ENCODE data around the gene OMA1.
"Not testable (repeated sequence)": the region's sequence is repeated elsewhere in the genome, so short reads cannot be mapped to it uniquely, and the experiment has no call there.

The OMA1 gene

DNA sequence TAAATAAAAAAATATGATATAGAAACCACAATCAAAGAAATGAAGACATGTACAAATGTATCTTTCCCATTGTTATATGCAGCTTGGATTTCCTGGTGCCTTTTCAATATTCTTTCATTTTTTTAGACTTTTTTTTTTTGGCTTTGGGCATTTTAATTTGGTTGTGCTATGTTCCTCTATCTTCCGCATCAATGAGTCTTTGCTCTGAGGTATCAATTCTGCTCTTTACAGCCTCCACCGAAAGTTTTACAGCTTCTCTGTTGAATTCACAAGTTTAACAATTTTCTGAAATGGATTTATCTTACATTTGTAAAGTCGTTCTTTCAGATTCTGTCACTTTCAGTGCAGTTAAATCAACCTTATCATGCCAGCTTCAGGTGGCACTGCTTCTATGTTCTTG, 50.5 kb downstream of the OMA1 start:
- Histone ChIP-seq H3K9ac (ENCODE audit: low read length) (no peak overlapping the region), H4K20me1 (ENCODE audit: insufficient read depth, low read length) (no peaks in the 10 kb centered on the region), H3F3A (ENCODE audit: insufficient read depth, low read length) (no peaks in the 10 kb centered on the region), H2AFZ (ENCODE audit: low read length) (no peak overlapping the region), H3K4me2 (ENCODE audit: low read depth, low read length) (no peak overlapping the region), H3K4me1 (ENCODE audit: low read length) (0 out of 2 replicates have a peak, but pooled peaks cover 4% of the 10 kb centered on the region), H3K27ac (ENCODE audit: low read length) (no peak overlapping the region), H3K9me2 (replicated peaks; ENCODE audit: insufficient read depth, low read length) (no peaks in the 10 kb centered on the region), H3K4me3 (ENCODE audit: low read length) (no peak overlapping the region), H3K79me2 (ENCODE audit: low read length) (no peaks in the 10 kb centered on the region), H3K27me3 (replicated peaks; ENCODE audit: insufficient read depth, low read length) (no peaks in the 10 kb centered on the region), H3K36me3 (replicated peaks; ENCODE audit: insufficient read depth, low read length) (no peaks in the 10 kb centered on the region; the same call in 1 of the 2 replicates), H3K9me3 (replicated peaks; ENCODE audit: insufficient read depth, low read length) (no peaks in the 10 kb centered on the region)
- no peak for TF ChIP-seq EZH2phosphoT487 (IDR thresholded peaks at IDR 0.05; ENCODE audit: low read length)
- no peak for DNase-seq

DNA sequence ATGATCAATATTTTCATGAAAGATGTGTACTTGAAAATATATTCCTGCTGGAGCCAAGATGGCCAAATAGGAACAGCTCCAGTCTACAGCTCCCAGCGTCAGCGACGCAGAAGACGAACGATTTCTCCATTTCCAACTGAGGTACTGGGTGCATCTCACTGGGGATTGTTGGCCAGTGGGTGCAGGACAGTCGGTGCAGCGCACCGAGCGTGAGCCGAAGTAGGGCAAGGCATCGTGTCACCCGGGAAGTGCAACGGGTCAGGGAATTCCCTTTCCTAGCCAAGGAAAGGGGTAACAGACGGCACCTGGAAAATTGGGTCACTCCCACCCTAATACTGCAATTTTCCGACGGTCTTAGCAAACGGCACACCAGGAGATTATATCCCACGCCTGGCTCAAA, 57.6 kb downstream of the OMA1 start:
- H2AFZ ChIP-seq (ENCODE audit: low read length); H4K20me1 ChIP-seq (ENCODE audit: insufficient read depth, low read length); DNase-seq; H3K9ac ChIP-seq (ENCODE audit: low read length); H3K27me3 ChIP-seq (replicated peaks; ENCODE audit: insufficient read depth, low read length); H3K9me3 ChIP-seq (replicated peaks; ENCODE audit: insufficient read depth, low read length); H3K4me2 ChIP-seq (ENCODE audit: low read depth, low read length); H3K79me2 ChIP-seq (ENCODE audit: low read length); H3K4me3 ChIP-seq (ENCODE audit: low read length); H3F3A ChIP-seq (ENCODE audit: insufficient read depth, low read length); H3K27ac ChIP-seq (ENCODE audit: low read length); H3K9me2 ChIP-seq (replicated peaks; ENCODE audit: insufficient read depth, low read length); H3K4me1 ChIP-seq (ENCODE audit: low read length); H3K36me3 ChIP-seq (replicated peaks; ENCODE audit: insufficient read depth, low read length): not testable (repeated sequence)

DNA sequence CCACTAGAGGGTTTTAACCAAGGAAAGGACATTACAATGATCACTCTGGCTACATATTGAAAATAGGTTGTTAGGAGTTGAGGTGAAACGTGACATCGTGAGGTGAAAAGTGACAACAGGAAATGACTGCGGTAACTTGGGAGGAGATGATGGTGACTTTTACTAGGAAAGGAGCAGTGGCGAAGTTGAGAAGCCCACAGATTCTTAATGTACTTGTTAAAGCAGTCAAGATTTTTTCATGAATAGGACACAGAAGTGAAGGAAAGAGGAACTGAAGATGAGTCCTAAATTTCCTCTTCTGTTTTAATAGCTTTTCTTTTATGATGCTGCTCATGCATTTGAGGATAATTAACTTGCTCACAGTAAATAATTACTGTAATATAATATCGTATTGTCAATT, 59.5 kb downstream of the OMA1 start:
- no peaks in the 10 kb centered on the region for H3K9me2 ChIP-seq (replicated peaks; ENCODE audit: insufficient read depth, low read length)
- H3K4me1 ChIP-seq (ENCODE audit: low read length) = no peaks in the 10 kb centered on the region

DNA sequence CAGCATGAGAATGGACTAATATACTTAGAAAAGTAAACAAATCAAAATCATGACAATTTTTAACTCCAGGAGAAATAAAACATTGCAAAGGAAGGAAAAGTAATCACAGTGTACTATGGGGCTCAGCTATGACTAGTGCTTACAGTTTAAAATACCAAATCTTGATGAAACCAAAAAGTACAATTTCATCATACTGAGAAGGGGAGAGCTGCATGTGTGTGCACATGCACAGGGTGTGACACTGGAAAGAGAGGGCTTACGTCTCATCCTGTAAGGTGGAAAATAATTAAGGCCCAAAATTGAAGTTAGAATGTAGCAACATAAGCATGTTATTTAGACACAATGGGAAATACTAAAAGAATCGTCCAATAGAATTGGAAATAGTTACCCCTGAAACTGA, 64.6 kb downstream of the OMA1 start:
- H3K9me3 ChIP-seq (replicated peaks; ENCODE audit: insufficient read depth, low read length) = no peaks in the 10 kb centered on the region
- no peak for TF ChIP-seq EZH2 (optimal IDR thresholded peaks at IDR 0.05; ENCODE audit: low read depth, low read length)
- no peak for TF ChIP-seq EZH2phosphoT487 (IDR thresholded peaks at IDR 0.05; ENCODE audit: low read length)
- TF ChIP-seq, protein P1, sequence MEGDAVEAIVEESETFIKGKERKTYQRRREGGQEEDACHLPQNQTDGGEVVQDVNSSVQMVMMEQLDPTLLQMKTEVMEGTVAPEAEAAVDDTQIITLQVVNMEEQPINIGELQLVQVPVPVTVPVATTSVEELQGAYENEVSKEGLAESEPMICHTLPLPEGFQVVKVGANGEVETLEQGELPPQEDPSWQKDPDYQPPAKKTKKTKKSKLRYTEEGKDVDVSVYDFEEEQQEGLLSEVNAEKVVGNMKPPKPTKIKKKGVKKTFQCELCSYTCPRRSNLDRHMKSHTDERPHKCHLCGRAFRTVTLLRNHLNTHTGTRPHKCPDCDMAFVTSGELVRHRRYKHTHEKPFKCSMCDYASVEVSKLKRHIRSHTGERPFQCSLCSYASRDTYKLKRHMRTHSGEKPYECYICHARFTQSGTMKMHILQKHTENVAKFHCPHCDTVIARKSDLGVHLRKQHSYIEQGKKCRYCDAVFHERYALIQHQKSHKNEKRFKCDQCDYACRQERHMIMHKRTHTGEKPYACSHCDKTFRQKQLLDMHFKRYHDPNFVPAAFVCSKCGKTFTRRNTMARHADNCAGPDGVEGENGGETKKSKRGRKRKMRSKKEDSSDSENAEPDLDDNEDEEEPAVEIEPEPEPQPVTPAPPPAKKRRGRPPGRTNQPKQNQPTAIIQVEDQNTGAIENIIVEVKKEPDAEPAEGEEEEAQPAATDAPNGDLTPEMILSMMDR (IDR thresholded peaks at IDR 0.05; ENCODE audit: low read length) = no peak
- no peak overlapping the region for H3K9ac ChIP-seq (ENCODE audit: low read length)
- no peaks in the 10 kb centered on the region for H3F3A ChIP-seq (ENCODE audit: insufficient read depth, low read length)
- no peak overlapping the region for H3K4me3 ChIP-seq (ENCODE audit: low read length)
- H3K9me2 ChIP-seq (replicated peaks; ENCODE audit: insufficient read depth, low read length) = no peaks in the 10 kb centered on the region
- no peaks in the 10 kb centered on the region; the same call in 1 of the 2 replicates for H3K36me3 ChIP-seq (replicated peaks; ENCODE audit: insufficient read depth, low read length)
- DNase-seq = no peak
- no peaks in the 10 kb centered on the region for H4K20me1 ChIP-seq (ENCODE audit: insufficient read depth, low read length)
- no peaks in the 10 kb centered on the region for H3K27me3 ChIP-seq (replicated peaks; ENCODE audit: insufficient read depth, low read length)
- no peak overlapping the region for H2AFZ ChIP-seq (ENCODE audit: low read length)
- no peak overlapping the region for H3K4me2 ChIP-seq (ENCODE audit: low read depth, low read length)
- no peaks in the 10 kb centered on the region for H3K79me2 ChIP-seq (ENCODE audit: low read length)
- no peaks in the 10 kb centered on the region for H3K4me1 ChIP-seq (ENCODE audit: low read length)
- no peak overlapping the region for H3K27ac ChIP-seq (ENCODE audit: low read length)

More for the DNA sequence above, 59.5 kb downstream of the OMA1 start:
- Histone ChIP-seq H3K79me2 (ENCODE audit: low read length) (no peaks in the 10 kb centered on the region), H3K27me3 (replicated peaks; ENCODE audit: insufficient read depth, low read length) (no peaks in the 10 kb centered on the region), H2AFZ (ENCODE audit: low read length) (no peak overlapping the region), H4K20me1 (ENCODE audit: insufficient read depth, low read length) (no peaks in the 10 kb centered on the region), H3K36me3 (replicated peaks; ENCODE audit: insufficient read depth, low read length) (no peaks in the 10 kb centered on the region), H3K4me3 (ENCODE audit: low read length) (no peak overlapping the region), H3K9ac (ENCODE audit: low read length) (no peak overlapping the region), H3K4me2 (ENCODE audit: low read depth, low read length) (no peak overlapping the region), H3K9me3 (replicated peaks; ENCODE audit: insufficient read depth, low read length) (no peaks in the 10 kb centered on the region), H3K27ac (ENCODE audit: low read length) (no peak overlapping the region), H3F3A (ENCODE audit: insufficient read depth, low read length) (no peaks in the 10 kb centered on the region)
- TF ChIP-seq EZH2 (optimal IDR thresholded peaks at IDR 0.05; ENCODE audit: low read depth, low read length) (no peak), EZH2phosphoT487 (IDR thresholded peaks at IDR 0.05; ENCODE audit: low read length) (no peak)
- TF ChIP-seq, protein P1 (IDR thresholded peaks at IDR 0.05; ENCODE audit: low read length) = no peak
- DNase-seq = no peak
